GM12878 (cell line): ENCODE data around the gene HSD17B14. TPM values are rescaled to one million over a fixed set of nuclear protein-coding genes. Genes with fewer than 3 reads are reported as not detected.

ENCODE experiments used
- ATAC-seq: fragments of 200-7000 bp; cut with Tn5 transposase; 3 replicates; pipeline ENCODE4 v1.9.1; 2020; ENCODE audit warnings: mild to moderate bottlenecking, moderate library complexity
- BruUV-seq: library from RNA; stranded (reverse); fragments of 400-500 nt; replicated peaks from 2 replicates; lab custom pipeline; 2021; lab: Mats Ljungman, UMichigan
- CTCF ChIA-PET: fragments of 300-600 bp; sonication (Branson Sonifier 250); formaldehyde crosslinking; extraction: SDS; loops from one replicate; lab custom pipeline; 2021; ENCODE audit warnings: inconsistent platforms; lab: Yijun Ruan, JAX
- POLR2A ChIA-PET: fragments of 350-600 bp; formaldehyde crosslinking; extraction: SDS; loops from one replicate; lab custom pipeline; 2021; ENCODE audit warnings: inconsistent platforms; lab: Charles Lee
- RAD21 ChIA-PET: fragments of 300-600 bp; sonication (Branson Sonifier 250); formaldehyde crosslinking; loops from one replicate; lab custom pipeline; 2023; ENCODE audit warnings: antibody characterized with exemption; ENCODE audit not compliant: unreplicated experiment; lab: Charles Lee
- SMC1A ChIA-PET: fragments of 300-600 bp; sonication (Branson Sonifier 250); formaldehyde crosslinking; loops from one replicate; lab custom pipeline; 2023; ENCODE audit not compliant: unreplicated experiment, uncharacterized antibody; lab: Charles Lee
- DNase-seq: peaks from one replicate; pipeline ENCODE4 v3.0.0-alpha.2; 2011; ENCODE audit warnings: low read depth, low spot score
- FAIRE-seq: peaks from 3 replicates; lab custom pipeline; 2011; peaks lifted over from hg19 to GRCh38; lab: Jason Lieb, UNC
- H2AFZ ChIP-seq: 2 replicates; pipeline ENCODE4 v1.6.0; 2011; ENCODE audit warnings: low read depth, low read length, control low read depth; ENCODE audit not compliant: control insufficient read depth
- H3K27ac ChIP-seq: 2 replicates; pipeline ENCODE4 v1.5.1; 2011; ENCODE audit warnings: control low read depth; ENCODE audit not compliant: control insufficient read depth, insufficient read depth
- H3K27me3 ChIP-seq, 2 experiments: replicated peaks in 1 of 2; 2 replicates each; pipeline versions ENCODE4 v1.6.0 to v1.6.1; 2011; ENCODE audit warnings: low read length in 1 of 2; ENCODE audit not compliant: control insufficient read depth in 2 of 2, insufficient read depth in 2 of 2
- H3K36me3 ChIP-seq, 2 experiments: 2 replicates each; pipeline ENCODE4 v1.5.1; 2011; ENCODE audit warnings: low read length in 1 of 2; ENCODE audit not compliant: control insufficient read depth in 2 of 2, insufficient read depth in 2 of 2
- H3K4me1 ChIP-seq: 2 replicates; pipeline ENCODE4 v1.6.1; 2011; ENCODE audit warnings: mild to moderate bottlenecking, low read length, moderate library complexity, mixed read lengths; ENCODE audit not compliant: control insufficient read depth, insufficient read depth
- H3K4me2 ChIP-seq: 2 replicates; pipeline ENCODE4 v1.6.0; 2011; ENCODE audit warnings: control low read depth; ENCODE audit not compliant: control insufficient read depth, insufficient read depth
- H3K4me3 ChIP-seq: fragments of 200-600 bp; sonication (generic); 2 replicates; pipeline ENCODE4 v1.5.1; 2016
- H3K79me2 ChIP-seq: 2 replicates; pipeline ENCODE4 v1.6.0; 2011; ENCODE audit warnings: low read length; ENCODE audit not compliant: control insufficient read depth, insufficient read depth
- H3K9ac ChIP-seq: 2 replicates; pipeline ENCODE4 v1.8.0; 2011; ENCODE audit warnings: low read length, control low read depth, mixed read lengths; ENCODE audit not compliant: control insufficient read depth, insufficient read depth
- H3K9me3 ChIP-seq: replicated peaks from 3 replicates; pipeline ENCODE4 v1.5.1; 2011; ENCODE audit warnings: mild to moderate bottlenecking, low read length; ENCODE audit not compliant: control insufficient read depth, insufficient read depth
- H4K20me1 ChIP-seq: 2 replicates; pipeline ENCODE4 v1.6.0; 2011; ENCODE audit not compliant: control insufficient read depth, insufficient read depth
- ATF7 ChIP-seq: fragments of 450-650 bp; IDR thresholded peaks from 2 replicates; pipeline ENCODE4 v1.6.1; 2016; ENCODE audit warnings: low read depth, mild to moderate bottlenecking
- BCLAF1 ChIP-seq: fragments of 450-650 bp; IDR thresholded peaks from 2 replicates; pipeline ENCODE4 v1.6.1; 2017; ENCODE audit warnings: antibody characterized with exemption, mild to moderate bottlenecking, moderate library complexity
- ETV6 ChIP-seq, 2 experiments: fragments of 450-650 bp in 1 of 2; IDR thresholded peaks in 1 of 2; conservative IDR thresholded peaks in 1 of 2; 2 replicates each; pipeline ENCODE4 v1.6.1; 2014; ENCODE audit warnings: antibody characterized with exemption in 1 of 2, borderline replicate concordance in 1 of 2, low read depth in 1 of 2, mild to moderate bottlenecking in 1 of 2, moderate library complexity in 1 of 2
- GABPA ChIP-seq: IDR thresholded peaks from 2 replicates; pipeline ENCODE4 v1.6.1; 2014; ENCODE audit warnings: antibody characterized with exemption, low read depth, mild to moderate bottlenecking, inconsistent platforms
- MYC ChIP-seq: IDR thresholded peaks from 2 replicates; pipeline ENCODE4 v1.6.1; 2011; ENCODE audit warnings: mild to moderate bottlenecking, low read length, moderate library complexity, inconsistent platforms; ENCODE audit not compliant: insufficient read depth, insufficient replicate concordance, insufficient read length, severe bottlenecking
- RUNX3 ChIP-seq: IDR thresholded peaks from 2 replicates; pipeline ENCODE4 v1.6.1; 2012; ENCODE audit warnings: low read length, inconsistent platforms
- SMAD5 ChIP-seq: IDR thresholded peaks from 2 replicates; pipeline ENCODE4 v1.6.1; 2016; ENCODE audit warnings: antibody characterized with exemption, low read depth
- SREBF2 ChIP-seq: IDR thresholded peaks from 2 replicates; pipeline ENCODE4 v1.6.1; 2012; ENCODE audit warnings: mild to moderate bottlenecking, low read length
- STAT3 ChIP-seq: IDR thresholded peaks from 2 replicates; pipeline ENCODE4 v1.6.1; 2011; ENCODE audit warnings: low read depth, low read length, improper control_type of control experiment
- TBL1XR1 ChIP-seq: IDR thresholded peaks from 2 replicates; pipeline ENCODE4 v1.6.1; 2012; ENCODE audit warnings: low read depth, low read length, improper control_type of control experiment
- TCF12 ChIP-seq: IDR thresholded peaks from 2 replicates; pipeline ENCODE4 v1.6.1; 2011; ENCODE audit warnings: low read depth, mild to moderate bottlenecking, low read length
- YY1 ChIP-seq: IDR thresholded peaks from 2 replicates; pipeline ENCODE4 v1.6.1; 2011; ENCODE audit warnings: low read depth, mild to moderate bottlenecking, low read length
- ZBTB40 ChIP-seq: fragments of 450-650 bp; IDR thresholded peaks from 2 replicates; pipeline ENCODE4 v1.6.1; 2016; ENCODE audit warnings: mild to moderate bottlenecking, moderate library complexity, borderline replicate concordance
- ZNF274 ChIP-seq: IDR thresholded peaks from one replicate; pipeline ENCODE4 v1.8.0; 2011; ENCODE audit not compliant: insufficient read length, insufficient read depth
- WGBS: methylation state at CpG from one replicate; pipeline ENCODE4 v1.1.6; 2016; ENCODE audit warnings: low lambda C conversion rate; ENCODE audit not compliant: insufficient replicate concordance, insufficient coverage; ENCODE audit errors: missing lambda C conversion rate; 5-methylcytosine and 5-hydroxymethylcytosine counted together
- in situ Hi-C: fragments of 300-500 bp; cut with MboI; formaldehyde crosslinking; loops from 9 replicates; pipeline ENCODE4 v1.14.3; 2018; ENCODE audit warnings: mixed read lengths
- intact Hi-C: fragments of 100-400 bp; cut with micrococcal nuclease; formaldehyde crosslinking; loops from one replicate; pipeline ENCODE4 v1.14.2; 2022; ENCODE audit not compliant: unreplicated experiment
- polyA plus RNA-seq, 11 experiments: library from polyadenylated mRNA; depleted of rRNA in 4 of 11; unstranded in 6 of 11; stranded (reverse) in 5 of 11; fragments of >200 nt; fragmentation: Nextera tagmentation in 4 of 11; fragmentation: Illumina TruSeq in 1 of 11; extraction: Ambion mirVana in 4 of 11; extraction: Trizol in 1 of 11; gene quantifications; 1 replicate in 1 of 11; 2 replicates in 10 of 11; pipeline versions ENCODE4 v1.2.1 to v1.2.3, GENCODE V29; 2011 to 2016; ENCODE audit warnings: inconsistent platforms in 2 of 11, missing spikeins in 2 of 11, low read depth in 1 of 11
- total RNA-seq, 4 experiments: library from RNA; depleted of rRNA in 3 of 4; stranded (reverse); fragments of >200 nt in 3 of 4; fragmentation: Illumina TruSeq in 1 of 4; extraction: Trizol in 1 of 4; gene quantifications; 2 replicates each; pipeline versions ENCODE4 v1.2.1 to v1.2.3, GENCODE V29; 2013 to 2021

Gene HSD17B14
- total and polyA plus RNA-seq, 10 of the 15 experiments (the other 5 are each of a cell fraction or from before 2014, with no cell fraction given): 0.21 to 4.1 (median 0.61) TPM

GRCh38 chr19:48819366-48819816 is 16.9 kb downstream of the HSD17B14 start:
- ChIA-PET RAD21 (no interaction called here), SMC1A (no interaction called here), POLR2A (no interaction called here), CTCF (no interaction called here)
- Histone ChIP-seq H3K9me3 (no peaks in the 10 kb centered on the region; the same call in 2 of the 3 replicates), H3K4me2 (no peak overlapping the region), H3K27me3 (no peaks in the 10 kb centered on the region), H3K9ac (no peak overlapping the region), H3K27ac (no peak overlapping the region), H3K79me2 (no peaks in the 10 kb centered on the region), H4K20me1 (no peaks in the 10 kb centered on the region), H3K36me3 (no peaks in the 10 kb centered on the region), H3K4me3 (no peak overlapping the region), H2AFZ (no peak overlapping the region), H3K4me1 (peaks cover 12% of the 10 kb centered on the region; the same call in 1 of the 2 replicates)
- intact Hi-C loops (no loop called here), in situ Hi-C loops (no loop called here)
- WGBS: 66% methylated on average over 4 of the region's 4 CpGs
- FAIRE-seq (no peak), ATAC-seq (no peak), DNase-seq (no peak)
- BruUV-seq: no TSS peak
- TF ChIP-seq STAT3: no peak
- TF ChIP-seq ATF7: no peak
- no peak for TF ChIP-seq YY1
- no peak for TF ChIP-seq ZNF274
- no peak for TF ChIP-seq SMAD5
- TF ChIP-seq BCLAF1: no peak
- no peak for TF ChIP-seq RUNX3
- no peak for TF ChIP-seq ETV6 (conservative IDR thresholded peaks at IDR 0.05 in 1 of 2, IDR thresholded peaks at IDR 0.05 in 1 of 2; ENCODE audit: borderline replicate concordance in 1 of 2, low read depth in 1 of 2)
- TF ChIP-seq MYC: no peak
- TF ChIP-seq TBL1XR1: no peak
- TF ChIP-seq TCF12: no peak
- no peak for TF ChIP-seq GABPA
- TF ChIP-seq SREBF2: no peak
- TF ChIP-seq ZBTB40: no peak
- TF ChIP-seq, all 136 proteins: peak for 0
